Fibroblast of lung (primary cell): ENCODE results near the gene TNS2. TPM values are rescaled to one million over a fixed set of nuclear protein-coding genes. Genes with fewer than 3 reads are reported as not detected.

ENCODE experiments used
- DNase-seq, 2 donors: peaks; one replicate each; pipeline versions ENCODE4 v3.0.0 to v3.0.0-alpha.2; 2010; ENCODE audit warnings: low read depth in 2 of 2
- H2AFZ ChIP-seq: 2 replicates; pipeline ENCODE4 v1.5.1; 2012; ENCODE audit warnings: low read length, control low read depth, inconsistent platforms
- H3K27ac ChIP-seq: 2 replicates; pipeline ENCODE4 v1.5.1; 2011; ENCODE audit warnings: low read length, control low read depth; ENCODE audit not compliant: insufficient read depth
- H3K27me3 ChIP-seq: 2 replicates; pipeline ENCODE4 v1.5.1; 2011; ENCODE audit warnings: mild to moderate bottlenecking, low read length; ENCODE audit not compliant: control insufficient read depth, insufficient read depth
- H3K36me3 ChIP-seq: 2 replicates; pipeline ENCODE4 v1.5.1; 2011; ENCODE audit warnings: low read length; ENCODE audit not compliant: control insufficient read depth, insufficient read depth
- H3K4me1 ChIP-seq: 2 replicates; pipeline ENCODE4 v1.5.1; 2011; ENCODE audit warnings: low read length; ENCODE audit not compliant: control insufficient read depth, insufficient read depth; ENCODE audit errors: extremely low read depth
- H3K4me2 ChIP-seq: 2 replicates; pipeline ENCODE4 v1.5.1; 2011; ENCODE audit warnings: low read length, control low read depth; ENCODE audit not compliant: insufficient read depth; ENCODE audit errors: extremely low read depth
- H3K4me3 ChIP-seq, 4 experiments: fragments of 200-600 bp in 1 of 4; sonication (generic) in 1 of 4; replicated peaks in 1 of 4; 2 replicates each; pipeline ENCODE4 v1.5.1; 2011 to 2016; ENCODE audit warnings: low read length in 4 of 4, low read depth in 3 of 4, mild to moderate bottlenecking in 3 of 4, control low read depth in 2 of 4, inconsistent platforms in 1 of 4, mixed read lengths in 1 of 4; ENCODE audit not compliant: insufficient read depth in 1 of 4; ENCODE audit errors: control extremely low read depth in 1 of 4
- H3K79me2 ChIP-seq: 2 replicates; pipeline ENCODE4 v1.5.1; 2012; ENCODE audit warnings: mild to moderate bottlenecking, low read length, inconsistent platforms; ENCODE audit not compliant: control insufficient read depth, insufficient read depth
- H3K9ac ChIP-seq: 2 replicates; pipeline ENCODE4 v1.5.1; 2011; ENCODE audit warnings: mild to moderate bottlenecking, low read length, control low read depth; ENCODE audit not compliant: insufficient read depth
- H3K9me3 ChIP-seq: 2 replicates; pipeline ENCODE4 v1.5.1; 2012; ENCODE audit warnings: low read depth, low read length; ENCODE audit not compliant: control insufficient read depth, insufficient read depth
- H4K20me1 ChIP-seq: 2 replicates; pipeline ENCODE4 v1.5.1; 2011; ENCODE audit warnings: low read length; ENCODE audit not compliant: control insufficient read depth, insufficient read depth; ENCODE audit errors: extremely low read depth
- CTCF ChIP-seq, 2 donors: IDR thresholded peaks in 1 of 2; conservative IDR thresholded peaks in 1 of 2; 1 replicate in 1 of 2; 2 replicates in 1 of 2; pipeline ENCODE4 v1.5.1; 2011 to 2012; ENCODE audit warnings: low read length in 2 of 2, control low read depth in 1 of 2, inconsistent platforms in 1 of 2, low read depth in 1 of 2, mild to moderate bottlenecking in 1 of 2
- EZH2 ChIP-seq: IDR thresholded peaks from 2 replicates; pipeline ENCODE4 v1.5.1; 2012; ENCODE audit warnings: low read length, control low read depth, mild to moderate bottlenecking; ENCODE audit errors: missing control alignments
- polyA plus RNA-seq, 2 donors: library from polyadenylated mRNA; depleted of rRNA in 1 of 2; stranded (reverse) in 1 of 2; unstranded in 1 of 2; fragments of >200 nt; gene quantifications; 2 replicates each; pipeline ENCODE4 v1.2.1, GENCODE V29; 2011 to 2012; ENCODE audit warnings: missing spikeins in 1 of 2
- total RNA-seq: library from RNA; depleted of rRNA; stranded (reverse); fragments of >200 nt; gene quantifications from 2 replicates; pipeline ENCODE4 v1.2.1, GENCODE V29; 2014

TNS2 gene
- total and polyA plus RNA-seq, 2 donors (not counting 1 experiment from before 2014, with no cell fraction given): 35.3 to 60.6 TPM

- H3K27ac ChIP-seq: no peak overlapping the region
- H3K9me3 ChIP-seq: no peaks in the 10 kb centered on the region
- H2AFZ ChIP-seq: no peak overlapping the region
- no peak for DNase-seq
- peaks cover 54% of the 10 kb centered on the region for H3K4me1 ChIP-seq
- H3K9ac ChIP-seq: no peak overlapping the region
- peaks cover 10% of the 10 kb centered on the region for H3K36me3 ChIP-seq
- no peaks in the 10 kb centered on the region for H3K27me3 ChIP-seq
- no peaks in the 10 kb centered on the region for H4K20me1 ChIP-seq
- no peak overlapping the region for H3K4me2 ChIP-seq
- TF ChIP-seq EZH2: no peak
- no peak for TF ChIP-seq CTCF (conservative IDR thresholded peaks at IDR 0.05 in 1 of 2, IDR thresholded peaks at IDR 0.05 in 1 of 2; ENCODE audit: low read depth in 1 of 2, low read length in 2 of 2)
- H3K4me3 ChIP-seq: no peak overlapping the region
- H3K79me2 ChIP-seq: no peaks in the 10 kb centered on the region
Measured at GRCh38 chr12:53067993-53068770, 18.3 kb downstream of the TNS2 start.

DNA sequence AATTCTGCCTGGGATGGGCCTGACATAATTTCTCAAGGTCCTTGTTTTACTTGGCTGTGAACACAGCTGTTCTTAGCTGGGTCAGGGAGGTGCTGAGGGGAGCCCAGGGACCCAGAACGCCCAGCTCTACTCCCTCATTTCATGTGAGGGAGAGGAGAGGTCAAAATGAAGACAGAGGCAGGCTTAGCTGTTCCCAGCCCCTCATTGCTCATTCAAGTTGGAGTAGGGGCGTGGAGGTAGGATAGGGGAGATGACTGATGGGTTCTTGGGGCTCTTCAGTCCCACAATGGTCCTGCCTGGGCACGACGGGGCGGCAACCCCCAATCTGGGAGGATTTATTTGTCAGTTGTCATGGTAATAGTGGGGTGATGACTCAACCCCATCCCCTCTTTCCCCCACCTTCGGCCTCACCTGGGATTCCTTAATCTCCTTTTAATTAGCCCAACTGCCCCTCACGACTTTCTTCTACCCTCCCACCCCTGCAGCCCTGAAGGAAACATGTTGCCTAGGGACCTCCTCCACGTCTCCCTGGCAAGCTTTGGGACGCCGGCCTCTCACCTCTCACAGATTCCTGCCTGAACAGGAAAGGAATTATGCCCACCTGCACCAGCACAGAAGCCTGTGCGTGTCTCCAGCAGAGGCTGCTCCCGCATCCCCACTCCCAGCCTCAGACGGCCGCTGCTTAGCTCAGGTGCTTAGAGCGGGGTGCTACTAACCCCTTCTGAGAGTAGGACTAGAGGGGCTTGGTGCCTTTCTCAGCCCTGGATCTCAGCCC lies 19.1 kb downstream of the TNS2 start:
- H3K27me3 ChIP-seq: no peaks in the 10 kb centered on the region
- H3K4me1 ChIP-seq: peaks cover 47% of the 10 kb centered on the region
- no peak for DNase-seq
- no peak overlapping the region for H3K4me2 ChIP-seq
- no peak overlapping the region for H3K4me3 ChIP-seq
- no peaks in the 10 kb centered on the region for H3K9me3 ChIP-seq
- H3K36me3 ChIP-seq: peaks cover 9% of the 10 kb centered on the region
- H3K9ac ChIP-seq: no peak overlapping the region
- H4K20me1 ChIP-seq: no peaks in the 10 kb centered on the region
- TF ChIP-seq CTCF (conservative IDR thresholded peaks at IDR 0.05 in 1 of 2, IDR thresholded peaks at IDR 0.05 in 1 of 2; ENCODE audit: low read depth in 1 of 2, low read length in 2 of 2) (no peak), EZH2 (no peak)
- H3K79me2 ChIP-seq: no peaks in the 10 kb centered on the region
- H3K27ac ChIP-seq: no peak overlapping the region
- no peak overlapping the region for H2AFZ ChIP-seq

- Histone ChIP-seq H3K27ac (no peak overlapping the region), H3K27me3 (no peaks in the 10 kb centered on the region), H4K20me1 (no peaks in the 10 kb centered on the region), H2AFZ (no peak overlapping the region), H3K9ac (no peak overlapping the region), H3K79me2 (no peaks in the 10 kb centered on the region), H3K36me3 (peaks cover 12% of the 10 kb centered on the region), H3K4me2 (no peak overlapping the region), H3K9me3 (no peaks in the 10 kb centered on the region), H3K4me3 (no peak overlapping the region), H3K4me1 (peaks cover 42% of the 10 kb centered on the region)
- TF ChIP-seq CTCF (conservative IDR thresholded peaks at IDR 0.05 in 1 of 2, IDR thresholded peaks at IDR 0.05 in 1 of 2; ENCODE audit: low read depth in 1 of 2, low read length in 2 of 2): no peak
- TF ChIP-seq EZH2: no peak
- no peak for DNase-seq
Measured at GRCh38 chr12:53069621-53070410, 20.0 kb downstream of the TNS2 start.
